Osteoblast (primary cell): ENCODE results near the gene RANBP10. TPM values are rescaled to one million over a fixed set of nuclear protein-coding genes. Genes with fewer than 3 reads are reported as not detected.
A peak's percentile ranks its signal among the peaks of the same experiment; 100 is the strongest.

Experiments
- DNase-seq: peaks from one replicate; pipeline ENCODE4 v3.0.0; 2011; ENCODE audit warnings: low spot score, mixed read lengths; ENCODE audit not compliant: insufficient read length; ENCODE audit errors: missing footprints
- H2AFZ ChIP-seq: 2 replicates; pipeline ENCODE4 v1.6.0; 2011; ENCODE audit warnings: mild to moderate bottlenecking, low read length
- H3K27ac ChIP-seq: 2 replicates; pipeline ENCODE4 v1.5.1; 2011; ENCODE audit warnings: mild to moderate bottlenecking, low read depth, low read length, moderate library complexity
- H3K27me3 ChIP-seq: 2 replicates; pipeline ENCODE4 v1.6.0; 2012; ENCODE audit warnings: mild to moderate bottlenecking, control low read depth, inconsistent platforms, low read length, moderate library complexity; ENCODE audit not compliant: insufficient read depth
- H3K36me3 ChIP-seq: 2 replicates; pipeline ENCODE4 v1.5.1; 2011; ENCODE audit warnings: mild to moderate bottlenecking, low read length, control low read depth, moderate library complexity; ENCODE audit not compliant: insufficient read depth
- H3K4me1 ChIP-seq: 2 replicates; pipeline ENCODE4 v1.5.1; 2011; ENCODE audit warnings: mild to moderate bottlenecking, low read length, control low read depth, moderate library complexity; ENCODE audit not compliant: insufficient read depth
- H3K4me2 ChIP-seq: 2 replicates; pipeline ENCODE4 v1.6.0; 2011; ENCODE audit warnings: mild to moderate bottlenecking, low read length; ENCODE audit not compliant: insufficient read depth
- H3K4me3 ChIP-seq: fragments of 200-600 bp; sonication (generic); 3 replicates; pipeline ENCODE4 v1.5.1; 2012; ENCODE audit warnings: mild to moderate bottlenecking, low read length, inconsistent platforms; ENCODE audit not compliant: insufficient read depth
- H3K79me2 ChIP-seq: 2 replicates; pipeline ENCODE4 v1.6.0; 2012; ENCODE audit warnings: mild to moderate bottlenecking, low read length, control low read depth, inconsistent platforms; ENCODE audit not compliant: insufficient read depth
- H3K9me3 ChIP-seq: 2 replicates; pipeline ENCODE4 v1.5.1; 2011; ENCODE audit warnings: low read depth, low read length, control low read depth
- H4K20me1 ChIP-seq: 2 replicates; pipeline ENCODE4 v1.6.0; 2012; ENCODE audit warnings: mild to moderate bottlenecking, low read length, control low read depth; ENCODE audit not compliant: insufficient read depth
- total RNA-seq: library from RNA; depleted of rRNA; stranded (reverse); fragments of >200 nt; gene quantifications from 2 replicates; pipeline ENCODE4 v1.2.3, GENCODE V29; 2012
- TF ChIP-seq, protein P1 (sequence below): IDR thresholded peaks from 2 replicates; pipeline ENCODE4 v1.5.1; 2011; ENCODE audit warnings: mild to moderate bottlenecking, low read depth, low read length, moderate library complexity; ENCODE audit errors: extremely low read depth

Gene RANBP10
- total RNA-seq, 1 donor, result 5.4 TPM

DNA sequence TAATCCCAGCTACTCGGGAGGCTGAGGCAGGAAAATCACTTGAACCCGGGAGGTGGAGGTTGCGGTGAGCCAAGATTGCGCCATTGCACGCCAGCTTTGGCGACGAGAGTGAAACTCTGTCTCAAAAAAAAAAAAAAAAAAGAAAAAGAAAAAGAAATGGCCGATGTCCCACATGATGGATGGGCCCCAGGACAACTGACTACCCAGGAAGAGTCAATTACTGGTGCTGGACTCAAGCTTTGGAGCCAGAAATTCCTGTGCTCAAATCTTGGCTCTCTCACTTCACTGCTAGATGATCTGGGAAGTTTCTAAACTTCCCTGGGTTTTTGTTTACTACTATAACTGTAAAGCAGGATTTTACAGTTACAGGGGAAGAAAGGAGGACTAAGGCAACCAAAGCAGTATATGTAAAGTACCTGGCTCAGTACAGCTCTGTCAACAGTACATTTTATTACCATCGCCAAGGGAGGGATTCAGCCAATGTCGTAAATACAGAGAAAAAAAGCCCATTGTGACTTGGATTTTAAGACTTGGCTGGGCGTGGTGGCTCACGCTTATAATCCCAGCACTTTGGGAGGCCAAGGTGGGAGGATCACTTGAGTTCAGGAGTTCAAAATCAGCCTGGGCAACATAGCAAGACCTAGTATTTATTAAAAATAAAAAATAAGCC, 127.9 kb downstream of the RANBP10 start:
- DNase-seq, result peak; percentile 55
- no peak overlapping the region for H3K4me2 ChIP-seq
- H3K27ac ChIP-seq, result no peak overlapping the region
- no peaks in the 10 kb centered on the region for H3K79me2 ChIP-seq
- peaks cover 10% of the 10 kb centered on the region for H3K36me3 ChIP-seq
- no peaks in the 10 kb centered on the region for H3K9me3 ChIP-seq
- H4K20me1 ChIP-seq, result no peaks in the 10 kb centered on the region
- no peak overlapping the region for H2AFZ ChIP-seq
- no peak overlapping the region for H3K4me3 ChIP-seq
- TF ChIP-seq, protein P1, sequence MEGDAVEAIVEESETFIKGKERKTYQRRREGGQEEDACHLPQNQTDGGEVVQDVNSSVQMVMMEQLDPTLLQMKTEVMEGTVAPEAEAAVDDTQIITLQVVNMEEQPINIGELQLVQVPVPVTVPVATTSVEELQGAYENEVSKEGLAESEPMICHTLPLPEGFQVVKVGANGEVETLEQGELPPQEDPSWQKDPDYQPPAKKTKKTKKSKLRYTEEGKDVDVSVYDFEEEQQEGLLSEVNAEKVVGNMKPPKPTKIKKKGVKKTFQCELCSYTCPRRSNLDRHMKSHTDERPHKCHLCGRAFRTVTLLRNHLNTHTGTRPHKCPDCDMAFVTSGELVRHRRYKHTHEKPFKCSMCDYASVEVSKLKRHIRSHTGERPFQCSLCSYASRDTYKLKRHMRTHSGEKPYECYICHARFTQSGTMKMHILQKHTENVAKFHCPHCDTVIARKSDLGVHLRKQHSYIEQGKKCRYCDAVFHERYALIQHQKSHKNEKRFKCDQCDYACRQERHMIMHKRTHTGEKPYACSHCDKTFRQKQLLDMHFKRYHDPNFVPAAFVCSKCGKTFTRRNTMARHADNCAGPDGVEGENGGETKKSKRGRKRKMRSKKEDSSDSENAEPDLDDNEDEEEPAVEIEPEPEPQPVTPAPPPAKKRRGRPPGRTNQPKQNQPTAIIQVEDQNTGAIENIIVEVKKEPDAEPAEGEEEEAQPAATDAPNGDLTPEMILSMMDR, result no peak
- no peaks in the 10 kb centered on the region for H3K4me1 ChIP-seq
- no peaks in the 10 kb centered on the region for H3K27me3 ChIP-seq

DNA sequence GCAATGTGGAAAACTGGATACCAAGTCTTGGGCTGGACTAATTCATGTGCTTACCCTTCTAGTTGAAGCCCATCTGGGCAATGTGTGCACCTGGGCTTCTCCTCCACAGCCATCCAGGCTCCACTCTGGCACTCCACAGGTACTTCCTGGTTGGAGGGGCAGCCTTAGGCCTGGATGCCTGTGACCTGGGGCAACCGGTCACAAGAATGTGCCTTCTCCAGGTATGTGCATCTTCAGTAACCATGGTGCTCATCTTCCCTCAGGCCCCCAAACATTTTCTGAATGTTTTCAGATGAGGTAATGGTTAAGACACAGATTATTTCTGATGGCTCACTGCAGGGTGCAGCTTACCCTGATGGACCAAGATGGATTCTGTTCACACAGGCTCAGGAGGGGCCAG, 128.6 kb downstream of the RANBP10 start:
- no peak overlapping the region for H3K4me3 ChIP-seq
- no peak for DNase-seq
- peaks cover 6% of the 10 kb centered on the region for H3K36me3 ChIP-seq
- no peak overlapping the region for H2AFZ ChIP-seq
- no peak overlapping the region for H3K4me2 ChIP-seq
- no peak overlapping the region for H3K27ac ChIP-seq
- peaks cover 5% of the 10 kb centered on the region for H3K4me1 ChIP-seq
- no peaks in the 10 kb centered on the region for H3K27me3 ChIP-seq
- TF ChIP-seq, protein P1, result no peak
- no peaks in the 10 kb centered on the region for H3K79me2 ChIP-seq
- H4K20me1 ChIP-seq, result peaks cover 3% of the 10 kb centered on the region
- no peaks in the 10 kb centered on the region for H3K9me3 ChIP-seq

DNA sequence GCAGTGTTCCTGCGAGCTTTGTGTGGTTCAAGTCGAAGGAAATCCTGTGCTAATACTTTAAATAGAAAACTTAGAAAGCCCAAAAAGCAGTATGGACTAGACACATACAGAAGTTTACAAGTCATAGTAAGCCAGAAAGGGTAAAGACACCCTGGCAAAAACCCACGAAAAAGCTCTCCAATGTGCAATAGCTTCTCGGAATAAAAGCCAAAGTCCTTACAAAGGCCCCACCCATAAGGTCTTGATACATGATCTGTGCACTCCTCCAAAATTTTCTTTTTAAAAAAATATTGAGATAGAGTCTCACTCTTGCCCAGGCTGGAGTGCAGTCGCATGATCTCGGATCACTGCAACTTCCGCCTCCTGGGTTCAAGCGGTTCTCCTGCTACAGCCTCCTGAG, 129.4 kb downstream of the RANBP10 start:
- Histone ChIP-seq H3K4me3 (no peak overlapping the region), H3K4me2 (no peak overlapping the region), H2AFZ (no peak overlapping the region), H3K27me3 (no peaks in the 10 kb centered on the region), H4K20me1 (peaks cover 3% of the 10 kb centered on the region), H3K36me3 (peaks cover 6% of the 10 kb centered on the region), H3K9me3 (no peaks in the 10 kb centered on the region), H3K27ac (no peak overlapping the region), H3K79me2 (no peaks in the 10 kb centered on the region), H3K4me1 (peaks cover 6% of the 10 kb centered on the region)
- peak; percentile 69 for DNase-seq
- TF ChIP-seq, protein P1, result no peak

DNA sequence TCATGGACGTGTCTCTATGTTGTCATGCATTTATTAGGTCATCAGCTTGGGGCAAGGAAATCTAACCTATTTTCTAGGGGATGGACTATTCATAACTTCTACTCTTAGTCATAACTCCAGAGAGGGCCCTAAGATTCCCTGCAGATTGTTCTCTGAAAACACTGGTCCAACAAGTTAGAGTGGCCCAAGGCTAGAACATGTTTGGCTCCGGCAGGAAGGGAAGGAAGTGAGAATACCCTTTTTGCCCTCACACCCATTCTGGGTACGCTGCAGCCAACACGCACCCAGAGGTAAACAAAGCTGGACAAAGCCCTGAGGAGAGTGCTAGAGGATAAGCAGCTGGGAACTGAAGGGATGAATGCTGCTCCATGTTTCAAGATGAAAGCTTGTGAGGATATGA, 129.8 kb downstream of the RANBP10 start:
- Histone ChIP-seq H3K9me3 (no peaks in the 10 kb centered on the region), H3K4me1 (peaks cover 6% of the 10 kb centered on the region), H3K4me2 (no peak overlapping the region), H3K27ac (no peak overlapping the region), H2AFZ (no peak overlapping the region), H4K20me1 (peaks cover 3% of the 10 kb centered on the region), H3K4me3 (no peak overlapping the region), H3K27me3 (no peaks in the 10 kb centered on the region), H3K36me3 (peaks cover 6% of the 10 kb centered on the region), H3K79me2 (no peaks in the 10 kb centered on the region)
- TF ChIP-seq, protein P1, result no peak
- DNase-seq, result peak; percentile 47
